Activated naive CD8-positive, alpha-beta T cell treated with anti-CD3 and anti-CD28 coated beads for 36 hours (primary cell): ENCODE data around the gene THEMIS. TPM values are rescaled to one million over a fixed set of nuclear protein-coding genes. Genes with fewer than 3 reads are reported as not detected.
"Not testable (repeated sequence)": the region's sequence is repeated elsewhere in the genome, so short reads cannot be mapped to it uniquely, and the experiment has no call there.

Source experiments
- DNase-seq: peaks from one replicate; pipeline ENCODE4 v3.0.0; 2021
- H3K27ac Mint-ChIP-seq: one replicate; pipeline ENCODE4 v1.8.0; 2022; ENCODE audit warnings: mild to moderate bottlenecking, moderate library complexity, mixed read lengths
- H3K27me3 Mint-ChIP-seq: one replicate; pipeline ENCODE4 v1.8.0; 2022; ENCODE audit warnings: mild to moderate bottlenecking, mixed read lengths
- H3K36me3 Mint-ChIP-seq: one replicate; pipeline ENCODE4 v1.8.0; 2021; ENCODE audit warnings: mild to moderate bottlenecking, mixed read lengths
- H3K4me1 Mint-ChIP-seq: one replicate; pipeline ENCODE4 v1.8.0; 2021; ENCODE audit warnings: mixed read lengths
- H3K4me3 Mint-ChIP-seq: one replicate; pipeline ENCODE4 v1.8.0; 2022; ENCODE audit warnings: mild to moderate bottlenecking, moderate library complexity, mixed read lengths
- H3K9me3 Mint-ChIP-seq: one replicate; pipeline ENCODE4 v1.8.0; 2022; ENCODE audit warnings: mixed read lengths
- total RNA-seq, 2 experiments: library from RNA; stranded (reverse); gene quantifications; one replicate each; pipeline ENCODE4 v1.2.3, GENCODE V29; 2021

Gene THEMIS, protein sequence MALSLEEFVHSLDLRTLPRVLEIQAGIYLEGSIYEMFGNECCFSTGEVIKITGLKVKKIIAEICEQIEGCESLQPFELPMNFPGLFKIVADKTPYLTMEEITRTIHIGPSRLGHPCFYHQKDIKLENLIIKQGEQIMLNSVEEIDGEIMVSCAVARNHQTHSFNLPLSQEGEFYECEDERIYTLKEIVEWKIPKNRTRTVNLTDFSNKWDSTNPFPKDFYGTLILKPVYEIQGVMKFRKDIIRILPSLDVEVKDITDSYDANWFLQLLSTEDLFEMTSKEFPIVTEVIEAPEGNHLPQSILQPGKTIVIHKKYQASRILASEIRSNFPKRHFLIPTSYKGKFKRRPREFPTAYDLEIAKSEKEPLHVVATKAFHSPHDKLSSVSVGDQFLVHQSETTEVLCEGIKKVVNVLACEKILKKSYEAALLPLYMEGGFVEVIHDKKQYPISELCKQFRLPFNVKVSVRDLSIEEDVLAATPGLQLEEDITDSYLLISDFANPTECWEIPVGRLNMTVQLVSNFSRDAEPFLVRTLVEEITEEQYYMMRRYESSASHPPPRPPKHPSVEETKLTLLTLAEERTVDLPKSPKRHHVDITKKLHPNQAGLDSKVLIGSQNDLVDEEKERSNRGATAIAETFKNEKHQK
- 10 to 100 TPM; 48.3 to 49.7 TPM for total RNA-seq

DNA sequence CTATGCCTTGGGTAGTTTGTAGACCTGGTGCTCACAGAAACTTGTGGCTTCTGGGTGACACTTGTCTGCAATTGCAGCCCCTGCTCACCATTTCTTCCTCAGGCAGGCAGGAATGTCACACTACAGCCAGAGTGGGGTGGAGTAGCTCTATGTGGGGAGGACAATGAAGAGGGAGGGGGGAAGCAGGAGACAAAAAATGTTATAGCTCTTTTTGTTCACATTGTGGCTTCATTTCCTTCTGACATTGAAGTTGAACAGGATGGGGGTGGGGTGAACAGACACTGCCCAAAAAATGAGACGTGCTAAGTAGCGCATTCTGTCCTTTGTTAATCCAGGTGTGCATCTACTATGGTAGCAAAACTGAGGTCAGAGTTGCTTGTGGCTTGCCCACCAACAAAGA is at the start of gene THEMIS:
THEMIS (minus strand) TSS at position 124 of the 400 bp plus-strand sequence. CDS start 126 bp downstream, outside the sequence.
- peaks cover 10% of the 10 kb centered on the region for H3K9me3 Mint-ChIP-seq
- peak within 1 kb of the TSS; percentile 98 for H3K4me3 Mint-ChIP-seq
- H3K27ac Mint-ChIP-seq, result peak within 1 kb of the TSS; percentile 99
- H3K36me3 Mint-ChIP-seq, result peaks cover 44% of the 10 kb centered on the region
- no peaks in the 10 kb centered on the region for H3K27me3 Mint-ChIP-seq
- H3K4me1 Mint-ChIP-seq, result peaks cover 37% of the 10 kb centered on the region
- DNase-seq, result peak; percentile 49

GRCh38 chr6:127949251-127949650 is 48.4 kb upstream of the THEMIS start:
- H3K27ac Mint-ChIP-seq, result no peak overlapping the region
- H3K27me3 Mint-ChIP-seq, result no peaks in the 10 kb centered on the region
- H3K9me3 Mint-ChIP-seq, result peaks cover 24% of the 10 kb centered on the region
- H3K4me3 Mint-ChIP-seq, result no peak overlapping the region
- H3K4me1 Mint-ChIP-seq, result peaks cover 57% of the 10 kb centered on the region
- no peak for DNase-seq
- H3K36me3 Mint-ChIP-seq, result peaks cover 37% of the 10 kb centered on the region

GRCh38 chr6:127946388-127946787 is 45.5 kb upstream of the THEMIS start:
- no peak for DNase-seq
- no peak overlapping the region for H3K4me3 Mint-ChIP-seq
- H3K9me3 Mint-ChIP-seq, result peaks cover 27% of the 10 kb centered on the region
- H3K4me1 Mint-ChIP-seq, result peaks cover 47% of the 10 kb centered on the region
- H3K27me3 Mint-ChIP-seq, result no peaks in the 10 kb centered on the region
- H3K27ac Mint-ChIP-seq, result peak overlapping the region; percentile 42
- peaks cover 41% of the 10 kb centered on the region for H3K36me3 Mint-ChIP-seq

- Mint-ChIP-seq H3K27me3 (no peaks in the 10 kb centered on the region), H3K9me3 (peaks cover 27% of the 10 kb centered on the region), H3K4me1 (peaks cover 41% of the 10 kb centered on the region), H3K36me3 (peaks cover 34% of the 10 kb centered on the region), H3K27ac (peak overlapping the region; percentile 42), H3K4me3 (no peak overlapping the region)
- no peak for DNase-seq
Observed at GRCh38 chr6:127945434-127946097, 44.7 kb upstream of the THEMIS start.

GRCh38 chr6:127941228-127941627 is 40.4 kb upstream of the THEMIS start:
- H3K36me3 Mint-ChIP-seq, result peaks cover 31% of the 10 kb centered on the region
- no peaks in the 10 kb centered on the region for H3K27me3 Mint-ChIP-seq
- H3K4me3 Mint-ChIP-seq, result no peak overlapping the region
- H3K4me1 Mint-ChIP-seq, result peaks cover 53% of the 10 kb centered on the region
- H3K9me3 Mint-ChIP-seq, result peaks cover 22% of the 10 kb centered on the region
- no peak overlapping the region for H3K27ac Mint-ChIP-seq
- no peak for DNase-seq

- peaks cover 9% of the 10 kb centered on the region for H3K9me3 Mint-ChIP-seq
- H3K36me3 Mint-ChIP-seq, result peaks cover 23% of the 10 kb centered on the region
- peak overlapping the region; percentile 82 for H3K27ac Mint-ChIP-seq
- H3K27me3 Mint-ChIP-seq, result no peaks in the 10 kb centered on the region
- DNase-seq, result no peak
- H3K4me3 Mint-ChIP-seq, result no peak overlapping the region
- H3K4me1 Mint-ChIP-seq, result peaks cover 46% of the 10 kb centered on the region
Observed at GRCh38 chr6:127939442-127940066, 38.7 kb upstream of the THEMIS start.

DNA sequence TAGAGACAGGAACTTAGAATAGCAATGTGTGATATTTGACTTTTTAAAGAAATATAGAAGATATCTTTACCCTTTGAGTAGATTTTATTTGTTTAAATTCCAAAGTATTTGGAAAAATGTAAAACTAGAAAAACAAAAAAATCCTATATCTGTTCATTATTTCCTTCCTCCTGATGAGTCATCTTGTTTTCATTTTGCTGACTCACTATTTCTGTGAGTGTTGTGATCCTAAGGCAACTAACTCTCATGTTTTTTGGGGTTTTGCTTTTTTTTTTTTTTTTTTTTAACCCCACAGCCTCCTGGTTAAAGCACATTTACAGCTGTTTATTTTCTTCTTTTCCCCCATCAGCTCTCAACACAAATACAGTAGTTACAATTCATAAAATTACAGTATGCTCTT is 37.8 kb upstream of the THEMIS start:
- peaks cover 54% of the 10 kb centered on the region for H3K4me1 Mint-ChIP-seq

GRCh38 chr6:127937747-127938146 is 36.9 kb upstream of the THEMIS start:
- DNase-seq, result no peak
- Mint-ChIP-seq H3K9me3 (peaks cover 14% of the 10 kb centered on the region), H3K27ac (peak overlapping the region; percentile 55), H3K27me3 (no peaks in the 10 kb centered on the region), H3K36me3 (peaks cover 34% of the 10 kb centered on the region), H3K4me1 (peaks cover 59% of the 10 kb centered on the region), H3K4me3 (no peak overlapping the region)

More for the DNA sequence above, 37.8 kb upstream of the THEMIS start:
- H3K27ac Mint-ChIP-seq, result peak overlapping the region; percentile 82
- no peak for DNase-seq
- H3K36me3 Mint-ChIP-seq, result peaks cover 25% of the 10 kb centered on the region
- no peak overlapping the region for H3K4me3 Mint-ChIP-seq
- H3K27me3 Mint-ChIP-seq, result no peaks in the 10 kb centered on the region
- H3K9me3 Mint-ChIP-seq, result peaks cover 8% of the 10 kb centered on the region

DNA sequence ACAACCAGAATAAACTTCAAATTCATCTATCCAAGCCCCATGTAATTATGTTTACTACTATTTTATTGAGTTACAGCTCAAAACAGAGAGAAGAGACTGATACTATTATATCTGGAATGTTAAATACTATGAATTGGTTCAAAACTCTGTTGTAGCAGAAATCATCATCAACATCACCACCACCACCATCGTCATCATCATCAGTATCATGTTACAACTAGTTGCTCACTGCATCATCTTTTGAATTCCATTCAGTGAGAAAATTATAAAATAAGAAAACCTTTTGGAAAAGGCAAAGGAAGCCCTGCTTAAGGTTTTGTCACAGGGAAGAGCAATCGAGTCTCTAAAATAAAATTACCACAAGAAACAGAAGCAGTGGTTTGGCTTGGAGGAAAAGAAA is 36.2 kb upstream of the THEMIS start:
- Mint-ChIP-seq H3K27me3 (no peaks in the 10 kb centered on the region), H3K36me3 (peaks cover 34% of the 10 kb centered on the region), H3K27ac (no peak overlapping the region), H3K4me1 (peaks cover 56% of the 10 kb centered on the region), H3K4me3 (no peak overlapping the region), H3K9me3 (peaks cover 14% of the 10 kb centered on the region)
- DNase-seq, result no peak

DNA sequence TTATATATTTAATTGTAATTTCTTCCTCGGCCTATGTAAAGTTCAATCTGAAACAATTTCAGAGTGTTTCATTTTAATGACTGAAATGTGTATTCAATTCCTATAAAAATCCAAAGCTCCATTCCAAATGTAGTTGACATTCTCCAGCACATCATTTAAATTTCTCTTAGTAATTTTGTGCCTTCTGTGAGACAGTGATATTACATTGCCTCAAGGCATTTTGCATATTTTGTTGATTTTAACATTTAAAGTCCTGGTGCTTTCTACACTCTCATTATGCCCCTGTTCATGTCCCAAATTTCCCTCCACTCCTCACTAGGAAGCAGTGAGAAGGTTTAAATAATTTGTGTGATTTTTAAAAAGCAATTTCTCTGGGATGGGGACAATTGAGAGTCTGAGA is 34.1 kb upstream of the THEMIS start:
- peak overlapping the region; percentile 98 for H3K27ac Mint-ChIP-seq
- H3K9me3 Mint-ChIP-seq, result peaks cover 19% of the 10 kb centered on the region
- DNase-seq, result no peak
- H3K4me3 Mint-ChIP-seq, result peak overlapping the region; percentile 76
- peaks cover 40% of the 10 kb centered on the region for H3K36me3 Mint-ChIP-seq
- no peaks in the 10 kb centered on the region for H3K27me3 Mint-ChIP-seq
- H3K4me1 Mint-ChIP-seq, result peaks cover 53% of the 10 kb centered on the region

- Mint-ChIP-seq H3K27ac (peak overlapping the region; percentile 98), H3K36me3 (peaks cover 43% of the 10 kb centered on the region), H3K27me3 (no peaks in the 10 kb centered on the region), H3K4me1 (peaks cover 50% of the 10 kb centered on the region), H3K9me3 (peaks cover 25% of the 10 kb centered on the region), H3K4me3 (peak overlapping the region; percentile 76)
- DNase-seq, result peak; percentile 28
Observed at GRCh38 chr6:127933852-127934840, 33.3 kb upstream of the THEMIS start.

GRCh38 chr6:127933137-127933536 is 32.3 kb upstream of the THEMIS start:
- Mint-ChIP-seq H3K9me3 (peaks cover 30% of the 10 kb centered on the region), H3K4me1 (peaks cover 40% of the 10 kb centered on the region), H3K36me3 (peaks cover 42% of the 10 kb centered on the region), H3K4me3 (no peak overlapping the region), H3K27me3 (no peaks in the 10 kb centered on the region), H3K27ac (peak overlapping the region; percentile 76)
- no peak for DNase-seq

- H3K36me3 Mint-ChIP-seq, result peaks cover 40% of the 10 kb centered on the region
- H3K27me3 Mint-ChIP-seq, result no peaks in the 10 kb centered on the region
- DNase-seq, result no peak
- H3K27ac Mint-ChIP-seq, result peak overlapping the region; percentile 76
- peaks cover 31% of the 10 kb centered on the region for H3K9me3 Mint-ChIP-seq
- H3K4me1 Mint-ChIP-seq, result peaks cover 35% of the 10 kb centered on the region
- H3K4me3 Mint-ChIP-seq, result no peak overlapping the region
Observed at GRCh38 chr6:127932708-127933107, 31.9 kb upstream of the THEMIS start.

DNA sequence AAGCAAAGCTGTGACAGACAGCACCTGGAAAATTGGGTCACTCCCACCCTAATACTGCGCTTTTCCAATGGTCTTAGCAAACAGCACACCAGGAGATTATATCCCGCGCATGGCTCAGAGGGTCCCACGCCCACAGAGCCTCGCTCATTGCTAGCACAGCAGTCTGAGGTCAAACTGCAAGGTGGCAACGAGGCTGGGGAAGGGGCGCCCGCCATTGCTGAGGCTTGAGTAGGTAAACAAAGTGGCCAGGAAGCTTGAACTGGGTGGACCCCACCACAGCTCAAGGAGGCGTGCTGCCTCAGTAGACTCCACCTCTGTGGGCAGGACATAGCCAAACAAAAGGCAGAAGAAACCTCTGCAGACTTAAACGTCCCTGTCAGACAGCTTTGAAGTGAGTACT is 25.6 kb upstream of the THEMIS start:
- H3K27ac Mint-ChIP-seq, DNase-seq, H3K4me3 Mint-ChIP-seq, H3K27me3 Mint-ChIP-seq: not testable (repeated sequence)
- H3K4me1 Mint-ChIP-seq, result peaks cover 40% of the 10 kb centered on the region
- H3K36me3 Mint-ChIP-seq, result peaks cover 46% of the 10 kb centered on the region
- H3K9me3 Mint-ChIP-seq, result peaks cover 43% of the 10 kb centered on the region
